A673 (cell line): ENCODE measurements around the gene IER3.

Source experiments
- CTCF ChIP-seq: fragments of 300-800, 200-600 bp; sonication (generic); conservative IDR thresholded peaks from 2 replicates; pipeline ENCODE4 v1.5.1; 2017; ENCODE audit warnings: low read depth, mild to moderate bottlenecking, antibody characterized with exemption, low read length, moderate library complexity, mixed read lengths
- EZH2 ChIP-seq: fragments of 200-600 bp; sonication (generic); IDR thresholded peaks from 2 replicates; pipeline ENCODE4 v1.6.1; 2017; ENCODE audit warnings: borderline replicate concordance, low read depth, mild to moderate bottlenecking, mixed read lengths, antibody characterized with exemption, low read length; ENCODE audit not compliant: poor library complexity, severe bottlenecking

- peak; percentile 24; the same call in 1 of the 2 replicates for TF ChIP-seq CTCF
- TF ChIP-seq EZH2 = no peak
Observed at GRCh38 chr6:30717129-30717844, 27.1 kb downstream of the IER3 start, which contains the start of gene MDC1.
